MM.1S (cell line): ENCODE data around the gene STON2.

ENCODE experiments used
- DNase-seq: peaks from one replicate; pipeline ENCODE4 v3.0.0-alpha.2; 2015
- H2AFZ ChIP-seq: fragments of 300-600 bp; sonication (generic); 2 replicates; pipeline ENCODE4 v1.6.0; 2016; ENCODE audit warnings: antibody characterized with exemption, low read length
- H3F3A ChIP-seq: fragments of 300-600 bp; sonication (generic); 2 replicates; pipeline ENCODE4 v1.6.1; 2016; ENCODE audit warnings: mild to moderate bottlenecking, antibody characterized with exemption, low read length, moderate library complexity, mixed read lengths; ENCODE audit not compliant: insufficient read depth
- H3K27ac ChIP-seq: fragments of 300-600 bp; sonication (generic); 2 replicates; pipeline ENCODE4 v1.5.1; 2016; ENCODE audit warnings: mild to moderate bottlenecking, low read length
- H3K27me3 ChIP-seq: fragments of 300-600 bp; sonication (generic); replicated peaks from 2 replicates; pipeline ENCODE4 v1.6.0; 2016; ENCODE audit warnings: low read length; ENCODE audit not compliant: insufficient read depth
- H3K36me3 ChIP-seq: fragments of 300-600 bp; sonication (generic); replicated peaks from 2 replicates; pipeline ENCODE4 v1.6.1; 2016; ENCODE audit warnings: mild to moderate bottlenecking, low read length, mixed read lengths; ENCODE audit not compliant: insufficient read depth
- H3K4me1 ChIP-seq: fragments of 300-600 bp; sonication (generic); 2 replicates; pipeline ENCODE4 v1.6.1; 2016; ENCODE audit warnings: low read length, mixed read lengths
- H3K4me2 ChIP-seq: fragments of 300-600 bp; sonication (generic); 2 replicates; pipeline ENCODE4 v1.6.0; 2016; ENCODE audit warnings: low read depth, low read length
- H3K4me3 ChIP-seq: fragments of 300-600 bp; sonication (generic); 2 replicates; pipeline ENCODE4 v1.5.1; 2016; ENCODE audit warnings: low read length, mixed read lengths
- H3K79me2 ChIP-seq: fragments of 300-600 bp; sonication (generic); 2 replicates; pipeline ENCODE4 v1.6.1; 2016; ENCODE audit warnings: mixed run types, low read length, mixed read lengths
- H3K9ac ChIP-seq: fragments of 300-600 bp; sonication (generic); 2 replicates; pipeline ENCODE4 v1.6.1; 2016; ENCODE audit warnings: low read length, mixed read lengths
- H3K9me2 ChIP-seq: fragments of 300-600 bp; sonication (generic); replicated peaks from 2 replicates; pipeline ENCODE4 v1.6.1; 2016; ENCODE audit warnings: mild to moderate bottlenecking, low read length, mixed read lengths; ENCODE audit not compliant: insufficient read depth
- H3K9me3 ChIP-seq: fragments of 300-600 bp; sonication (generic); replicated peaks from 2 replicates; pipeline ENCODE4 v1.6.1; 2016; ENCODE audit warnings: mild to moderate bottlenecking, low read length, mixed read lengths; ENCODE audit not compliant: insufficient read depth
- H4K20me1 ChIP-seq: fragments of 300-600 bp; sonication (generic); 2 replicates; pipeline ENCODE4 v1.6.1; 2016; ENCODE audit warnings: mild to moderate bottlenecking, low read length, moderate library complexity, mixed read lengths; ENCODE audit not compliant: insufficient read depth
- EZH2 ChIP-seq: fragments of 300-600 bp; sonication (generic); optimal IDR thresholded peaks from 2 replicates; pipeline ENCODE3; 2017; ENCODE audit warnings: low read depth, mild to moderate bottlenecking, antibody characterized with exemption, low read length, mixed read lengths
- EZH2phosphoT487 ChIP-seq: fragments of 300-600 bp; sonication (generic); IDR thresholded peaks from 2 replicates; pipeline ENCODE4 v1.6.1; 2018; ENCODE audit warnings: antibody characterized with exemption, low read length
- TF ChIP-seq, protein P1 (sequence below): fragments of 300-600 bp; sonication (generic); IDR thresholded peaks from 2 replicates; pipeline ENCODE4 v1.5.1; 2016; ENCODE audit warnings: antibody characterized with exemption, low read length, mixed read lengths

STON2 gene

DNA sequence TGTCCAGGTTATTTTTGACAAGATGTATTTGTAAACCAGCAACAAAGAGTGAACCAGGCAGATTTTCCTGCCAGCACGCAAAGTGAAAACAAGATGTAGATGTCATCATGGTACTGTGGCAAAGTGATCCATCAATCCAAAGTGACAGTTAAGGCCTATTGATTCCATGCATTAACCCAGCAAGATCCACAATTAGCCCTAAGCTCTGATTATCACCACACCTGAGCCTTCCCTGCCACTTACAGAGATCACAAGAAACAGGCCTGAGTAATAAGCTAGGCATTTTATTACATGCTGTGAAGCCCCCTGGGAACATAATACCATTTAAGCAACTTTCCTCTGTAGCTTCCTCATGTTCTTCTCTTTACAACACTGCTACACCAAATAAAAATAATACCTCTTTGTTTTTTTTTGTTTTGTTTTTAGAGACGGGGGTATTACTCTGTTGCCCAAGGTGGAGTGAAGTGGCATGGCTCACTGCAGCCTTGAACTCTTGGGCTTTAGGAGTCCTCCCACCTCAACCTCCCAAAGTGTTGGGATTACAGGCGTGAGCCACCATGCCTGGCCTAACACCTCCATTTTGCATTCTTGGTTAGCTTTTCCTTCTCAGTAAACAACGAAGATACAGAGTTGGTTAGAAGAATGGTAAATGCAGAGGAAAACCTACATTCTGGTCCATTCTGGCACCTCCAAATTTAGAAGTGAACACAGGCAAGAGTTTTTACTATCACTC is 85.5 kb downstream of the STON2 start:
- Histone ChIP-seq H3K9me3 (no peaks in the 10 kb centered on the region), H3K9ac (no peak overlapping the region), H2AFZ (no peak overlapping the region), H3K27me3 (no peaks in the 10 kb centered on the region), H3K79me2 (no peaks in the 10 kb centered on the region), H3K4me3 (no peak overlapping the region), H4K20me1 (no peaks in the 10 kb centered on the region), H3F3A (no peaks in the 10 kb centered on the region), H3K36me3 (no peaks in the 10 kb centered on the region), H3K4me2 (no peak overlapping the region), H3K9me2 (no peaks in the 10 kb centered on the region), H3K27ac (no peak overlapping the region), H3K4me1 (peaks cover 7% of the 10 kb centered on the region)
- DNase-seq: no peak
- no peak for TF ChIP-seq EZH2
- TF ChIP-seq, protein P1, sequence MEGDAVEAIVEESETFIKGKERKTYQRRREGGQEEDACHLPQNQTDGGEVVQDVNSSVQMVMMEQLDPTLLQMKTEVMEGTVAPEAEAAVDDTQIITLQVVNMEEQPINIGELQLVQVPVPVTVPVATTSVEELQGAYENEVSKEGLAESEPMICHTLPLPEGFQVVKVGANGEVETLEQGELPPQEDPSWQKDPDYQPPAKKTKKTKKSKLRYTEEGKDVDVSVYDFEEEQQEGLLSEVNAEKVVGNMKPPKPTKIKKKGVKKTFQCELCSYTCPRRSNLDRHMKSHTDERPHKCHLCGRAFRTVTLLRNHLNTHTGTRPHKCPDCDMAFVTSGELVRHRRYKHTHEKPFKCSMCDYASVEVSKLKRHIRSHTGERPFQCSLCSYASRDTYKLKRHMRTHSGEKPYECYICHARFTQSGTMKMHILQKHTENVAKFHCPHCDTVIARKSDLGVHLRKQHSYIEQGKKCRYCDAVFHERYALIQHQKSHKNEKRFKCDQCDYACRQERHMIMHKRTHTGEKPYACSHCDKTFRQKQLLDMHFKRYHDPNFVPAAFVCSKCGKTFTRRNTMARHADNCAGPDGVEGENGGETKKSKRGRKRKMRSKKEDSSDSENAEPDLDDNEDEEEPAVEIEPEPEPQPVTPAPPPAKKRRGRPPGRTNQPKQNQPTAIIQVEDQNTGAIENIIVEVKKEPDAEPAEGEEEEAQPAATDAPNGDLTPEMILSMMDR: no peak
- TF ChIP-seq EZH2phosphoT487: no peak

DNA sequence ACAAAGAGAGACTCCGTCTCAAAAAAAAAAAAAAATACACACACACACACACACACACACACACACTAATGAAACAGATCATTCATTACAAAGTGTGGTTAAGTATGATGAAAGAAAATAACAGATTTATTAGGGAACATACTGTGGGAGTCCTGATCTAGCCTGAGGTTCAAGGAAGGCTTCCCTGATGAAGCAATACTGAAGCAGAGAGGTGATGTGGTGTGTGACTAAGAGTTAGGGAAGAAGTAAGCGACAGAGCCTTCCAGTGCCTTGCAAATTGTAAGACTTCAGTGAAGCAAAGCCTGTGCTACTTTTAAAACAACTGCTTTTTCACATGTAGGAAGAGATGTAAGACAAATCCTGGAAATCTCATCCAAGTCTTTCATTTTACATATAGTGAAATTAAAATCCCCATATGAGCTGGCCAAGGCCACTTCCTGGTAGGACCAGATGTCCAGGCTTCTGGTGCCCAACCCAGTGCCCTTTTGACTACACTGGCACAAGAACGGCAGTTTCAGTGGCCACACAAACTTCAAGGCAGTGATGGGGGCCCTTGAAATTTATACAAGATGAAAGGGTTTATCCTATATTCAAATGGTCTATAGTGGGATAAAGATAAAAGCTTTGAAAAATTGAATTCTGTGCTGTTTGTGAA is 86.2 kb downstream of the STON2 start:
- Histone ChIP-seq H2AFZ (no peak overlapping the region), H3K9me2 (no peaks in the 10 kb centered on the region), H3K27me3 (no peaks in the 10 kb centered on the region), H3K9ac (no peak overlapping the region), H3F3A (no peaks in the 10 kb centered on the region), H3K79me2 (no peaks in the 10 kb centered on the region), H3K4me1 (peaks cover 7% of the 10 kb centered on the region), H3K9me3 (no peaks in the 10 kb centered on the region), H3K36me3 (no peaks in the 10 kb centered on the region), H3K4me3 (no peak overlapping the region), H4K20me1 (no peaks in the 10 kb centered on the region), H3K4me2 (no peak overlapping the region), H3K27ac (no peak overlapping the region)
- TF ChIP-seq, protein P1: no peak
- TF ChIP-seq EZH2 (no peak), EZH2phosphoT487 (no peak)
- no peak for DNase-seq

DNA sequence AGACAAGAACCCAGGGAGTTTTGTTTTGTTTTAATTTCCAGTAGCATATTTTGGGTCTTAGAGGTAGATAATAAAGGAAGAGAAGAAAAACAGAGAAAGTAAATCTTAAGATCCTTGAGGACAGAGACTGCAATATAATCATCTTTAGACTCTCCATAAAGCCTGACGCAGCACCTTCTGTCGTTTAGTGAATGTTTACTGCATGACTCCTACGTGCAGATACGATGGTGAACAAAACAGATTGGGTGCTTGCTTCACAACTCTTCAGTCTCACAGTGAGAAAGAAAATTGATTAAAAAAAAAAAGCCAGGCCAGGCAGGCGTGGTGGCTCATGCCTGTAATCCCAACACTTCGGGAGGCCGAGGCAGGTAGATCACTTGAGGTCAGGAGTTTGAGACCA is 86.9 kb downstream of the STON2 start:
- H3K4me3 ChIP-seq: no peak overlapping the region
- no peaks in the 10 kb centered on the region for H3K36me3 ChIP-seq
- no peak for DNase-seq
- H3K79me2 ChIP-seq: no peaks in the 10 kb centered on the region
- no peaks in the 10 kb centered on the region for H3K27me3 ChIP-seq
- no peaks in the 10 kb centered on the region for H3F3A ChIP-seq
- no peaks in the 10 kb centered on the region for H3K9me2 ChIP-seq
- H3K9ac ChIP-seq: no peak overlapping the region
- H2AFZ ChIP-seq: no peak overlapping the region
- no peaks in the 10 kb centered on the region for H4K20me1 ChIP-seq
- no peaks in the 10 kb centered on the region for H3K9me3 ChIP-seq
- no peak overlapping the region for H3K4me2 ChIP-seq
- TF ChIP-seq EZH2 (no peak), EZH2phosphoT487 (no peak)
- TF ChIP-seq, protein P1: no peak
- H3K4me1 ChIP-seq: peaks cover 7% of the 10 kb centered on the region
- H3K27ac ChIP-seq: no peak overlapping the region
